HG02623 (cell line): ENCODE data around the gene NR5A1.

Experiments used
- ATAC-seq: cut with Tn5 transposase; IDR thresholded peaks from one replicate; pipeline ENCODE4 v1.9.1; 2021; ENCODE audit warnings: moderate library complexity; ENCODE audit not compliant: unreplicated experiment

Gene NR5A1

DNA sequence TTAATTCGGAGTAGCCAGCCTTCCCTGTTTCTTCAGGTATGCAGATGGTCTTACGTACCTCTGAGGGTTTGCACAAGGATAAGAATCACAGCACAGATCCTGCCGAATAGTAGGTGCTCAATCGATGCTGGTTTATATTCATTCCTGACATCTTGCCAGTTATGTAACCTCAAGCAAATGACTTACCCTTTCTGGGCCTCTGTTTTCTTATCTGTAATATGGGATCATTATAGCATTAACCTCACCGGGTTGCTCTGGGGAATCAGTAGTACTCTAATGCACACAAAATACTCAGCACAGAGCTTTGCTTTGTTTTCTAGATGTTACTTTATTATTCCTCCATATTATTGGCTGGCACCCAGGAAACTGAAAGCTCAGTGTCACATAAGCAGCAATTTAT lies 7.7 kb upstream of the NR5A1 start:
- no peak for ATAC-seq

DNA sequence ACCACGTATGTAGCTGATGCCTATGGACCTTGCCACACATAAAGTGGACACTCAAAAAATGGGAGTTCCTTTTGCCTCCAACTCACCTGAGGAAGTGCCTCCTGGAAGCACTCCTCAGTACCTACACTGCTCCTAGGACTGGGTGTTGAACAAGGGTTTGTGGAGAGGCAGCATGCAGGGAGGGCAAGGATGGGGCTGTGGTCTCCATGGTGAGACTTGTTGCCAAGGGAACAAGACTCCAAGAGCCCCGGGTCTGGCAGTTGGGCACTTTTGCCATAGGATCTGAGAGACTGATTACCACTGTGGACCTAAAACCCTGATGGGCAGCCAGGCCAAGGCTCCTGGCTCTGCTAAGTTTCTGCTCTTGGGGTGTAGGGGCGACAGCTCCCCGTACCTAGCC lies 6.9 kb upstream of the NR5A1 start:
- ATAC-seq, result no peak

GRCh38 chr9:124513376-124513994 lies 6.3 kb upstream of the NR5A1 start:
- no peak for ATAC-seq

- no peak for ATAC-seq
These were observed 5.6 kb upstream of the NR5A1 start for GRCh38 chr9:124512806-124513204.

DNA sequence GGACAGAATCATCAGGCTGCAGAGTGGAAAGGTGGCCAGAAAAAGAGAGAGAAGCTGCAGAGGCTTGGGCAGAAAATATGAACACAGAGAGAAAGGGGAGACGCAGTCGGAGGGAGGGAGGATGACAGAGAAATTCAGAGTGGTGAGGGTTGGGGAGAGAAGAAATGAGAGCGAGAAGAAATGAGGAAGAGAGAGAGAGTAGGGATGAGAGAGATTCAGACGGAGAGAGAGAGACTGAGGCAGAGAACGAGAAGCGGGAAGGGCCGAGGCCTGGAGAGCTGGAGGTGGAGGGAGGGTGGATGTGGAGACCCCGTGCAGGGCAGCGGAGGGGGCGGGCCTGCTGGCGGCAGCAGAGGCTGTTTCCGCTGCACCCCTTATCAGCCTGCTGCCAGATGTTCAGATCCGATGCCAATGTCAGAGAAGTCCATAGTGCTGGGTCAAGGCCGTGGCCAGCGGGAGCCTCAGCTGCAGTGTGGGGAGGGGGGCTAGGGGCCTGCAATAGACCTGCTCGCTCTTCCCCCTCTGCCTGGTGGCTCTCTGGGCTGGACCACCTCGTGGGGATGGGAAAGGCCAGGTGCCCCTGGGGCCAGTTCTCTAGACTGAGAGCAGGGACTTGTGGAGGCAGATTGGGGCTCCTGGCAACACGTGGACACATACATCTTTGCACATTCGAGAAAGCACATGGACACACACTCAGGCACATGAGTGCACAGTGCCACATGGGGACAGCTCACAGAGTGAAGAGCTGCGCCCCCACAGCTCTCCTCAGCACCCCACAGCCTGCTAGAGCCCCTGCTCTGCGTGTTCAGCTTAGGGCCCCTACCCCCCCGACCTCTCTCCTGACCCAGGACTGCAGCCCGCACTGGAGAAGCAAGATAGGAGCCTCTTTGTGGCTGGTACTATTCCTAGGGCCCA lies 4.9 kb upstream of the NR5A1 start:
- ATAC-seq, result no peak

GRCh38 chr9:124511426-124511840 lies 4.2 kb upstream of the NR5A1 start:
- ATAC-seq, result no peak

DNA sequence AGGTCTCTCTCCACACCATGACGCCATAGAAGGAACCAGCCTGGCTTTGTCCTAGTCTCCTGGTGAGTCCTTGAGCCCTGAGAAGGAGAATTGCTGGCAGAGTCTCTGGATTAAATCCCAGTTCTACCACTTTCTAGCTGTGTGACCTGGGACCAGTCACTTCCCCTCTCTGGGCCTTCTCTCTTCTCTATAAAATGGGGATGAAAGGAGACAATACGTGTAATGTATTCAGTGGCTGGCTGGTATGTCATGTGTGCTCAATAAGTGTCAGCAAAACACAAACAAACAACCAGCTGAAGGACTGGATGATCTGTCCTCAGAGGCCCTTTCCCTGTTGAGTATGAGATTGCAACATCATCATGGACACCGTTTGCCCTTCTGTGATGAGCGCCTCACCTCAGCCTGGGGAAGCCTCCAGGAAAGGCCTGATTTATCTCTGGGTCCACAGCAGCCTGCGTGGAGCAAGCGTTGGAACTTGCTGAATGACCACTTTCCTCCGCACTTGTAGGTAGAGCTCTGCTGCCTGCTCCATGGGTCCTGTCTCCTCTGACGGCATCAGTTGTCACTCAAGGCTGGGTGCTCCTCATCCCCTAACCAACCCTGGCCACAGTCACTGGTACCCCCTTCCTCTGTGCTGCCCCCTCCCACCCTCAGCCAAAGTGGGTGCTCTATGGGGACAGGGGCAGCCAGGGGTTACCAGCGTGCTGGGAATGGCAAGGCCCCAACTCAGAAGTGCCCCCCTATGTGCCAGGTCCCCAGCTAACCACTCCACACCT lies 3.6 kb upstream of the NR5A1 start:
- ATAC-seq, result no peak

- no peak for ATAC-seq
These were observed 753 bp upstream of the NR5A1 start for GRCh38 chr9:124507880-124508423.

- ATAC-seq, result no peak
These were observed 766 bp downstream of the NR5A1 start for GRCh38 chr9:124506433-124506832.

- ATAC-seq, result no peak
These were observed 1.3 kb downstream of the NR5A1 start for GRCh38 chr9:124505901-124506346.

- no peak for ATAC-seq
These were observed 1.9 kb downstream of the NR5A1 start for GRCh38 chr9:124505006-124505900.

DNA sequence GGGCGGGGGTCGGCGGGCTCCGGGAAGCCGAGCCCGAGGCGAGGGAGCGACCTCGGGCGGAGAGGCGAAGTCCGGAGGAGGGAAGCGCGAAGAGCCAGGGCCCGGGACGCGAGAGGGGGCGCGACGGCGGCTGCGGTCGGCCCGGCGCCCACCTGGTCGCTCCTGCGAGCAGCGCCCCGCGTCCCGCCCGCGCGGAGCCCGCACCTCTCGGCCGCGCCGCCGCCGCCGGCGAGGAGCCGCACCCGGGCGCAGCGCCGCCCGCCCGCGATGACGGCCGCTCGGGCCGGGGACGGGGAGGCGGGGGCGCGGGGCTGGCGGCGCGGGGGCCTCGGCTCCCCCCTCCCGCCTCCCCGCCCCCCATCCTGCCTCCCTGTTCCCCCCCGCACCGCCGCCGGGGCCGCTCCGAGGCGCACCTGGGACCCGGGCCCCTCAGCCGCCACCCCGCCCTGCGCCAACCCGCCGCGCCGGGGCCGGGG lies 2.6 kb downstream of the NR5A1 start:
- no peak for ATAC-seq

- no peak for ATAC-seq
These were observed 3.3 kb downstream of the NR5A1 start for GRCh38 chr9:124503713-124504529.

DNA sequence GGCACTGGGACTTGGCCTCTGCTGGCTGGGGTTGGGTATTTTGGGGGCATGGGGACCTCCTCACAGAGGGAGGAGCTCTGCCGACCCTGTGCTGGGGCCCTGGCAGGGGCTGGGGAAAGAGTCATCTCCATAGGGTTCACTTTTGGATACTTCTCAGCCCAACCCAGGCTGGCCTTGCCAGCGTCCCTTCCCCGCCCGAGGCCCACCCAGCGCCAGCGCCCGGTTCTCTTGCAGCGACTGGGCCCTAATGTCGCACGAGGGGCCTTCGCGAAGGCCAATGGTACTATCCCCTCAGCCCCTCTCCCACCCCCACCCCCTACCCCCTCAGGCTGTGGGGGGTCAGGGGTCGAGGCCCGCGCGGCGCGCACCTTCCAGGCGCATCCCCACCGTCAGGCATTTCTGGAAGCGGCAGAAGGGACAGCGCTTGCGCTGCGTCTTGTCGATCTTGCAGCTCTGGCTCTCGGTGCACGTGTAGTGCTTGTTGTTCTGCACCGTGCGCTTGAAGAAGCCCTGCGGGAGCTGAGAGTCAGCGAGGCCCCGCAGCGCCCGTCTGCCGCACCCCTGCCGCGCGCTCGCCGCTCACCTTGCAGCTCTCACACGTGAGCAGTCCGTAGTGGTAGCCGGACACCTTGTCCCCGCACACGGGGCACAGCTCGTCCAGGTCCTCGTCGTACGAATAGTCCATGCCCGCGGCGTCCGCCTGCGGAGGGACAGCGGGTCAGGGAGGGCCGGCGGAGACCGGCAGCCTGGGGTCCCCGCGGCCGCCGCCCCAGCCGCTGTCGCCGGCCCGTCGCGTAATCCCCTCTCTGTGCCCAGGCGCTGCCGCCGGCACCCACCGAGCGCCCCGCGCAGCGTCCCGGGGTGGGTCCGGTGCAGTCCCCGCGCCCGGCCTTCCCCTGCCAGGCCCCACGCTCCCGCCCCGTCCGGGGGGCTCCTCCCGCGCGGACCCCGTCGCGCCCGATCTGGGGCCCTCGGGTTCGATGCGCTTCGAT lies 4.2 kb downstream of the NR5A1 start:
- no peak for ATAC-seq

DNA sequence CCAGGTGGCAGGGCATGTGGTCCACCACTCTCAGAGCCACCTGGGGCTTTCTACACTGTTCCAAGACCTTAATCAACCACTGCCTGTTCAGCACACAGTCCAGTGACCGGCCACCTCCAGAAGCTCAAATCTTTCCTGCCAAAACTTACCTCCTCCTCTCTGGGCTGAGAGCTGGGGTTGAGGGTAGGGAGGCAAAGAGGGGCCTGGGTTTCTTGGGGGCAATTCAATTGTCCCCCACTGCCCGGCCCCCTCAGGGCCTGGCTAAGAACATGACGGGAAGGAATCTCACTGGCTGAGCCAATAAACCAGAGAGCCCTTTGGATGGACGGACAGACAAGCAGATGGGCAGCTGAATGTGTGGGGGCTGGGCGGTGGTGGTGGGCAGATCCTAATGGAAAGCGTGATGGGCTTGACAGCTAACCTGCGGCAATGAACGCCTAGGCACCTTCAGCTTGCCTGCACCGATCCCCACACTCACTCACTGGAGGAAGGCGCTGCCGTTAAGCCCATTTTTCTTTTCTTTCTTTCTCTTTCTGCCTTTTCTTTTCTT lies 5.4 kb downstream of the NR5A1 start:
- ATAC-seq, result no peak

DNA sequence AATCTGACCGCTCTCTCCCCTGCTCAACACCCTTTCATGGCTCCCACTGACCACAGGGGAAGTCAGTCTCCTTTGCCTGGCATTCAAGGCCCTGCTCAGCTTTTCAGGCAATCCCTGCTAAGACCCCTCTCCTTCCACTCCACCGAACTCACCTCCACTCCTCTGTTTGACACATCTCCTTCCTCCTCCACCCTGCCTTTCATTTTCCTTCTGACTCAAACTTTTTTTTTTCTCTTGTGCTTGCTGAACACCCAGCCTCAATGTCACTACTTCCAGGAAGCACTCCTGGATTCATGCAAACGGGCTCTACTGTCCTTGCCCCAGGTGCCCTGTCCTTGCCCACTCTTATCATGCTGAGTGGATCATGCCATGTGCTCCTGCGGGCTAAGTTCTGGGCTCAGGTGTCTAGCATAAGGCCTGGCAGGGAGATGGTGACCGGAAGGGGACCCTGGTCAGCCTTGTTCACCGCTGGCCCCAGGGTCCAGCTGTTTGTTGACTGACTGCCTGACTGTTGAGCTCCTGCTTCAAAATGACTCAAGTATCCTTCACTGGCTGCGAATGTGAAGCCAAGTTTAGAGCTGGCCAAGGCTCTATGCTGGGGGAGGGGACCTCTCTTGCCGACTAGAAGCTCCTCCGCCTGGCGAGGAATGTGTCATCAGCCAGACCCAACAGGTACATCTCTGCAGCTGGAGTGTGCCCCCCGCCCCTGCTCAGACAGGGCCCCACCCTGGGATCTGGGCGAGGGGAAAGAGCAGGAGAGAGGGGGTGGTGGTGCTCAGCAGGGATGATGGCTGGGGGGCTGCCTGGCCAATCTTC lies 6.2 kb downstream of the NR5A1 start:
- ATAC-seq, result no peak
